HG02840 (cell line): ENCODE measurements around the gene SCAMP2.
A peak's percentile ranks its signal among the peaks of the same experiment; 100 is the strongest.

Experiments used
- ATAC-seq: cut with Tn5 transposase; IDR thresholded peaks from one replicate; pipeline ENCODE4 v1.9.1; 2021; ENCODE audit warnings: mild to moderate bottlenecking, moderate library complexity, moderate number of reproducible peaks; ENCODE audit not compliant: unreplicated experiment, low FRiP score

SCAMP2 gene

DNA sequence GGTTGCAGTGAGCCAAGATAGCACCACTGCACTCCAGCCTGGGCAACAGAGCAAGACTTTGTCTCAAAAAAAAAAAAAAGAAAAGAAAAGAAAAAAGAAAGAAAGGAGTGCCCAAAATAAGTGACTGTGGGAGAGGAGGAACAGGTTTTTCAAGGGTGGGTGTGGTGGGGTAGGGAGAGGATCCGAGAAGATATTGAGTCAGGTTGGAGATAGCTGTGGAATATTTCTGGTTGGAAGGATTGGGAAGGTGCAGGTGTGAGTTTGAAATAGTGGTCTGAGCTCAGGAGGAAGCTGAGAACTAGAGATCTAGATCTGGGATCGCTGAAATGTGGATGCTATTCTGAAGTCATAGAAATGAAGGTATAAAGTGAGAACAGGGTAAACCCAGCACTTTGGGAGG lies 7.8 kb downstream of the SCAMP2 start:
- no peak for ATAC-seq

DNA sequence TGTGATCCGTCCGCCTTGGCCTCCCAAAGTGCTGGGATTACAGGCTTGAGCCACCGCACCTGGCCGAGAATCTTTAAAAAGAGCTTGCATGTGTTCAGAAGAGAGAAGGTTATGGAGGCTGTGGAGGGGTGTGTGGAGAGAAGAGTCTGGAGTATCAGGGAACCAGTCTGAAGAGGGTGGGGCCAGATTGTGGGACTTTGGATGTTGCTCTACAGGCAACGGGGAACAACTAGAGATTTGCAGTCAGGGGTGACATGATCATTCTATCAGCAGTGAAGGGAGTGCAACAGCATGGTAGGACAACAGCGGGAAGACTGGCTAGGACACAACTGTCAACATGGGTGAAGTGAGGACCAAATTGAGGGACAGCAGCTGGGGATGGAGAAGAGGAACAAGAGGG lies 8.9 kb downstream of the SCAMP2 start:
- no peak for ATAC-seq

DNA sequence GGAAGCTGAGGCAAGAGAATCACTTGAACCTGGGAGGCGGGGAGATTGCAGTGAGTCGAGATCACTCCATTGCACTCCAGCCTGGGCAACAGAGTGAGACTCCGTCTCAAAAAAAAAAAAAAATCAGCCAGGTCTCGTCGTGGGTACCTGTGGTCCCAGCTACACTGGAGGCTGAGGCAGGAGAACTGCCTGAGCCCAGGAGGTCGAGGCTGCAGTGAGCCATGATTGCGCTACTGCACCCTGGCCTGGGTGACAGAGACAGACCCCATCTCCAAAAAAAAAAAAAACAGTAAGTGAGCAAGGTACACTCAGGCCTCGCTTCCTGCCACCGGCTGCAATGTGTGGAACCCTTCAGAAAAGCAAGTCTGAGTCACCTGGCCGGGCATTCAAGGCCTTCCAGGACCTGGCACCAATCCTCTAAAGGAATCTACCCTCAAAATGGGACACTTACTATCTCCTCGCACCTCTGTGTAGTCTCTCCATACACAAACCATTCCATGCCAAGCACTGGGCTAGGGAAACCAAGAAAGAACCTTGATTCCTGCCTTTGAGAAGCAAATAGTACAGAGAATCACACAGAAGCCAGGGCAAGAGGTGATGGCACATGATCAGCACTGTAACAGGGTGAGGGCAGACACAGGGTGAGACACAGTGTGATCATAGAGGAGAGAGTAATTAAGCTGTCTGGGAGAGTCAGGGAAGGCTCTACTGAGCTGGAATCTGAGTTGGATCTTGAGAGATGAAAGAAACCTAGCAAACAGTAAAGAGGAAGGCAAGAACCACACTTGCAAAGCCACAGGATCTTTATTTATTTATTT lies 9.7 kb downstream of the SCAMP2 start:
- no peak for ATAC-seq

DNA sequence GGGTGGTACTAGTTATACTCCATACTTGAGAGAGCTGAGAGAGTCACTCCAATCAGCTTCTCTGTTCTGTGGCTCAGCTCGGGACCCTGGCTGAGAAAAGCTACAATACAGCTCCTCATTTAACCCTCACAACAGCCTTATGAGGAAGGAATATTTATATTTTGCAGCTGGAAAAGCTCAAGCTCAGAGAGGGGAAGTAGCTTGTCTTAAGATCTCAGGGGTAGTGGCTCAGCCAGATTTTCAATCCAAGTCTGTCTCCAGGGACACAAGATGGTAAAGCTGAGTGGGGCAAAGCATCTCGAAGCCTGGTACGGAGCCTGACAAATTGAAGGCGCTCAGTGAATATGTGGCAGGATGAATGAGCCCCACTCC lies 14.8 kb downstream of the SCAMP2 start:
- ATAC-seq = no peak

DNA sequence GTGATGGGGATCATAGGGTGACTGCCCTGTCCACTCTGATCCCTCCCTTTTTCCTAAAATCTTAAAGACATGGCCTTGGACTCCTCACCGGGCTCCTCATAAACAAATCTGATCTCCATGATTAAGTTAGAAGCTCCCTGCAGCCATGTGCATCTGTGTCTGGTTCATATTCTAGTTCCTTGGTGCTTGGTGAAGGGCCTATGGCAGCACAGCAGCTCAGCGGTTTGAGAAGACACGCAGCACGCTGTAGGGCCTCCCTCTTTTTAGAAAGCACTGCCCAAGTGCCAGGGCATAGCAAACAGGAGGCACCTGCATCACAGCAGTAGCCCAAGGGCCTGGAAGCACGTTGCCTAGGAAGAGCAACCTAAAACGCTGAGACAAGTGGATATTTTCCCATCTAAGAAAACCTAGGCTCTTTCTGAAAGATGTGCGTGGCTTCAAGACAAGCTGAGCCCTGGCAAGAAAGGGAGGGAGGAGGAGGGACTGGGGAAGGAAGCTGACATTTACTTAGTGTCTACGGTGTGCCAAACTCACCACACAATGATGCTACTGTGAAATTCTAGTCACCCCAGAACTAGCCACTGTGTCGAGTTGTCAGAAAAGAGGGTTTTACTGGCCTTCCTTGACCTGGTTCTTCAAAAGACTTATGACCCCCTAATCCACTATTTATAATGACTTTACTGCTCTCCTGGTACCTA lies 15.3 kb downstream of the SCAMP2 start:
- no peak for ATAC-seq

DNA sequence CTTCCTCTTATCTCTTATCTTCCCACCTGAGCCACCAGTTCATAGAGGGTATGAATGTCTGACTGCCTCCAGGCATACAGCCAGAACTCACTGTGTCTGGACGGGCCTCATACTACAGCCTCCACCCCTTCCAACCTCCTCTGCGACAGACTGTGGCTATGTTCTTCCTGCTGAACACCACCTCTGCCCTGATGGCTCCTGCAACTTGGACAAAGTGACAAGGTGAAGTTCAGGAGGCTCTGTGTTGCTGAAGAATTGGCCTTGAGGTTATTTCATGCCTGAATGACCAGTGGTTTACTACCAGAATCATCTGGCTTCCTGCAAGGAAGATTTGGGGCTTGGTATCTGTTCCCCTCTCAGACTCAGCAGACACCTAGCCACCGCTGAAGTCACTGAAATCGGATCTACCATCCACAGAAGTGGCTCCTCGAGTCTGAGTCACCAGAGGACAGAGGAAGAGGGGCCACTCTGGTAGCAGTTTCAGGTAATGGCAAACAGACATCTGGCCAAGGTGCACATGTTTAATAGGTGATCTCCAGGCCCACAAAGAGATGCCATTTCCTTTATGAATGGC lies 16.0 kb downstream of the SCAMP2 start:
- peak; percentile 71 for ATAC-seq

DNA sequence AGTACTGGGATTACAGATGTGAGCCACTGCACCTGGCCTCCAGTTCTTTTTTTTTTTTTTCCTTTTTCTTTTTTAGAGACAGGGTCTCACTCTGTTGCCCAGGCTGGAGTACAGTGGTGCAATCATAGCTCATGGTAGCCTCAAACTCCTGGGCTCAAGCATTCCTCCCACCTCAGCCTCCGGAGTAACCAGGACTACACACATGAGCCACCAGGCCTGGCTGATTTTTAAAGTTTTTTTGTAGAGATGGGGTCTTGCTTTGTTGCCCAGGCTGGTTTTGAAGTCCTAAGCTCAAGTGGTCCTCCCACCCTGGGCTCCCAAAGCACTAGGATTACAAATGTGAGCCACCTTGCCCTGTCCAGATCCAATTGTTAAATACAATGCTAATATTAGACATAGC lies 16.6 kb downstream of the SCAMP2 start:
- no peak for ATAC-seq

DNA sequence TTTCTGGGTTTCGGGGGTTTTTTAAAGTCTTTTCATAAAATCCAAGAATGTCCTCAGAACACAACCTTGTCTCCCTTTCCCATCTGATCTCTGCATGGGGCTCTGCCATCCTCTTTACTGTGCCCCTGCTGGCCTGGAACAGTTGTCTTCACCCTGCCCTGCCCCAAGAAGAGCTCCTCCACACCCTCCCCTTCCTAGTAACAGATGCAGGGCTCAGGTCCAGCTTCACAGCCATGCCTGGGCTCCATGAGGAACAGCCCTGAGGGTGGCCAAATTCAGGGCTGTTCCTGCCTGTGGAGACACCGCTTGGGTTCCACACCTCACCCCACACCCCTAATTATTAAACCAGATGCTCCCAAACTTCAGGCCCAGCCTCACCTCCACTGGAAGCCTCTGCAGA lies 17.3 kb downstream of the SCAMP2 start:
- no peak for ATAC-seq

DNA sequence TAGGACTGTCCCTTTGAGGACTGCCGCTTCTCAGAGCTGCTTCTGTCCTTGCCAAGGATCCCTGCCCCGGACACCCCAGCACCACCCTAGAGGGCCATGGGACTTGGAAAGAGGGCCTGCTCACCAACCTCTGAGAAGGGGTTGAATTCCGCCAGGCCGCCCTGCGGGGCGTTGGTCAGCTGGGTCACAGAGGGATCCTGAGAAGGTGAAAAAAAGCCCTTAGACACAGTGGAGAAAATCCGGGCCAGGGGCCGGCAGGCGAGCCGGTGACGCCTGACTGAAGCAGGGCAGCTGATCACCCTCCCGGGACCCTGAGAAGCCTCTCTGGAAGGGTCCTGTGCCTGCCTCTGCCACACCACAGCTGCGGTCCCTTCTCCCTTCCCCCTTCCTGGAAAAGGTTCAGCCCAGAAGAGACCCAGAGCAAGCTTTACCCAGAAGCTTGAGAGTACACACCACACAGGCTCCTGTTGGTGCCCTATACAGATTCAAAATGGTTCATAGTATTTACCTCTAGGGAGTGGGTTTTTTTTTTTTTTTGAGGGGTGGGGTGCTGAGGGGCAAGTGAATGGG lies 18.6 kb downstream of the SCAMP2 start:
- no peak for ATAC-seq

DNA sequence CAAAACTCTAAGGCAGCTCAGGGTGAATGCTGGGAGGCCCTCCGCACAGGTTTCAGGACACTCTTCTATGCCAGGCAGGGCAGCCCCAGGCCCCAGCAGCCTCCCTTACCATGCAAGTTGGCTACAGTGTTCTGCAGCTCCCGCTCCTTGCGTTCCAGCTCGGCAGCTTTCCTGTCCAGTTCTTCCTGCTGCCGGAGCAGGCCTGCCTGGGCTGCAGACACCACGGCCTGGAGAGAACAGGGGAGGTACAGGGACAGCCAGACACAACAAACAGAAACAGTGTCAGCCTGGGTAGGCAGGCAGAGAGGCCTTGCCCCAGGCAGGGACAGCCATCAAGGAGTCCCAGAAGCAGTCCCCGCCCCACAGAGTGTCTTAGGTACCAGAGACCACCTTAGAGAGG lies 21.2 kb downstream of the SCAMP2 start:
- no peak for ATAC-seq

DNA sequence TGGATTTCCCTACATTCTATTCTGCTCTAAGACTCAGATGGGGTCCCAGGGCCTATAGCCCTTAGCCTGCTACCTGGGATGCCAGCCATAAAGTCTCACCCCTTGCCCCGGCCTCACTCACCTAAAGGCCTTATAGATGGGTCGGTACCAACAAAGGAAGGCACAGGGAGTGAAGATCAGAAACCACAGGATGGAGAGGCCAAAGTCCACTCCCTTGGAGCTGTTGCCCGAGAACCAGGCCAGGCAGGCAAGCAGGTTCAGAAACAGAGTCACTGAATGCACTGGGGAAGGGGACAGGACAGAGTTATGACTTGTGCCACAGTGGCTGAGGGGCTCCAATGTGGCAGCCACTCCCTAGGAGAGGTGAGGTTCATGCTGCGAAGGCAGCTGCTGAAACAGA lies 22.8 kb downstream of the SCAMP2 start:
- no peak for ATAC-seq

DNA sequence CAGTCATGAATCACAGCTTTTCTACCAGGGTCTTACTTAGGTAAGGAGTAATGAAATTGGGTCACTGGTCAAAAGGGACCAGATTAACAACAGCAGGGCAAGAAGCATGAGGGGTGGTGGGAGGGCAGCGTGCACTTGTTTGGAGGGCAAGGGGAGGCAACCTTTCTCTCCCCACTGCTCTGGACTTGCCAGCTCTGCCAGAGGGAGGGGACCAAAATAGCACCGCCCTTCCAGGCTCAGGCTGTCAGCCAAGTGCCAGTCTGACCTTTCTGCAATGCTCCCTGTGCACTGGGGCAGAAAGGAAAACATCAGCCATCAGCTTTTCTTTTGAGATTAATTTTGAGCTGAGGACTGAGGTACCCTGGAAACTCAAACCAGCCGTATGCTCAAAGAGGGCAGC lies 25.7 kb downstream of the SCAMP2 start:
- ATAC-seq = no peak

DNA sequence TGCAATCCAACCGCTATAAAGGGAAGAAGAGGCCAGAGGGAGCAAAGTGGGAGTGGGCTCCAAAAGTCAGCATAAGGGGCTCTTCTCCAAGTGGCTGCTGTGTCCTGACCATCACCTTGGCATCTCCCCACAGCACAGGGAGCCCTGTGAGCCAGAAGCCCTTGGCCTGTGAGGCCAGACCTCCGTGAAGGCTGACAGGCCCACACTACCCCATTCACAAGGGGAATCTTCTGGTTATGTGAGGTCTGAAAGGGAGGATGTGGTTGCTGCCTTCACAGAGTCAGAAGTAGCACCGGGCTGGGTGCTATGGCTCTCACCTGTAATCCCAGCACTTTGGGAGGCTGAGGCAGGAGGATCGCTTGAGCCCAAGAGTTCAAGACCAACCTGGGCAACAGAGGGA lies 27.6 kb downstream of the SCAMP2 start:
- no peak for ATAC-seq

DNA sequence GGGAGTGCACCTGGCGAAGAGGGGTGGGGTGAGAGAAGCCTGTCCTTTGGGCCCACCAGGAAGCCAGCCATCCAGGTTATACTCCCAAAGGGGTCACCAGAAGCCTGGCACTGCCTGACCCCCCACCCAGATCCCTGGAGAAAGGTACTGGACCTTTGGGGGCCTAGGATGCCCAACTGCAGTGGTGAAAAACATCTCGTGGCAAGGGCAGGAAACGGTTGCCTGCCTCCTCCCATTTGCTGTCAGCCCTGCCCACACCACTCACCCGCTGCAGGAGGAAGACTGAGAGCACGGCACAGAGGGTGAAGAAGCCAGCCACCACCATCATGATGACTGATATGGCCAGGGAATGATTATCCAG lies 28.0 kb downstream of the SCAMP2 start:
- ATAC-seq = no peak

DNA sequence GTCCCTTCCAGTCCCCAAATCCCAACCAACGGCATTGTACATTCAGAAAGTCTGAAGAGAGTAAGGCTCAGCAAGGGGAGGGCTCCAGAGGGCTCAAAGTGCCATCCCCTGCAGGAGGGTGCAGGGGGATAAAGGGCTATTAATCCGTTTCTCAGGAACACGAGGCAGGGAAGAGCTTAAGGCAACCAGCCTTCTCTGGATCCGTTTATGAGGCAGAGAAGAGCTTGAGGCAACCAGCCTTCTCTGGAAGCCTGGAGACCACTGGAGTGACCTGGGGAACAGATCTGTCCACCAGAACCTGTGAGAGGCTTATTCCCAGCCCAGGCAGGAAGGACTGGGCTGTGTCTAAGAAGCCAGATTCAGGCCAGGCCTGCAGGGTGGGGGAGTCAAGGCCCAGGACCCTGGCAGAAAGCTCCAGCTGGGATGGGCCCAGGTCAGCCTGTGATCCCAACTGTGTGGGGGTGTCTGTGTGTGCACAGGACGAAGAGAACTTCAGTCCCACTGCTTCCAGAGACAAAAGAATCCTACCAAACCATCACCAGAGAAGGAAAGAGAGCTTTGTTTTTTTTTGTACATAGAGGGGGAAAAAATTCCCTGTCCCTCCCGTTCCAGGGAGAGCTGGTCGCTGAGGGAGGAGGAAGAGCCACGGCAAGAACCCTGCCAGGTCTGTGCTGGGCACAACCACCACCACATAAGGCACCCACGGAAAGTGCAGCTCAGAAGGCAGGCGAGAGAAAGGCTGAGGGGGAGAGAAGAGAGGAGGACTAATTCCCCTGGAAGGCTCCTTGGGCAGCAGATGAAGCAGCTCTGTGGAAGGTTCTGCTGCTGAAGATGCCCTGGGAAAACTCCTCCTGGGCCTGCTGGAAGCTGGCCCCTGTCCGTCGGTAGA lies 28.6 kb downstream of the SCAMP2 start:
- no peak for ATAC-seq

DNA sequence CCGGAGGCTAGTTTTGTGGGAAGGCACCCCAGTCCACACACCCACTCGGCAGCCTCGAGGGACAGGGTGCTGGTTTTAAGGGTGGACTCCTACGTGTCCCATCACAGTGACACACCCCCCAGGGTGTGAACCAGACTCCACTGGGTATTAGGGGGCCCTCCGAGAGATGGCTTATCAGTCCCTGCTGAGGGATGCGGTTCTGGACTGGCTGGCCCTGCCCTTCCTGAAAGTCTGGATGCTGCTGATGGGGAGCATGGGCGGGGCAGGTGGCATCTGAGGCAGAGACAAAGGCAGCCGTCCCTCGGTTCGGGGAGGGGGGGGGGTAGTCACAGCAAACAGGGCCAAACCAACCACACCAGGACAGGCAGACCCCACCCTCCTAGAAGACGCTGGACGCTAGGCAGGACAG lies 29.3 kb downstream of the SCAMP2 start:
- ATAC-seq = no peak

DNA sequence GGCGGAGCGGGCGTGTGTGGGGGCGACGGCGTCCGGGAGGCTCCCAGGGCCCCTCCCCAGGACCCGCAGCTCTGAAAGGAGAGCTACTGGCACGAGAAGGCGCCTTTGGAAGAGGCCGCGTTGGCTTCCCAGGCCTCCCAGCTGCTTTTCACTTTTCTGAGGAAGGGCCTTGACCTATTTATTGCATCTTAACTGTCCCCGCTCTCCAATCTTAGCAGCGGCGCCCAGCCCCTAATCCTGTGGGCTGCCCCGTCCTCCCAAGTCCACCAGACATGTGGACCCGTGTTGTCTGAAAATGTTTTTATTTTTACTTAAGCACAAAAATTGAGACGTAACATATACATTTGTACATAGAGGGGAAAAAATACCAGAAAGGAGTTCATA lies 29.7 kb downstream of the SCAMP2 start:
- no peak for ATAC-seq

DNA sequence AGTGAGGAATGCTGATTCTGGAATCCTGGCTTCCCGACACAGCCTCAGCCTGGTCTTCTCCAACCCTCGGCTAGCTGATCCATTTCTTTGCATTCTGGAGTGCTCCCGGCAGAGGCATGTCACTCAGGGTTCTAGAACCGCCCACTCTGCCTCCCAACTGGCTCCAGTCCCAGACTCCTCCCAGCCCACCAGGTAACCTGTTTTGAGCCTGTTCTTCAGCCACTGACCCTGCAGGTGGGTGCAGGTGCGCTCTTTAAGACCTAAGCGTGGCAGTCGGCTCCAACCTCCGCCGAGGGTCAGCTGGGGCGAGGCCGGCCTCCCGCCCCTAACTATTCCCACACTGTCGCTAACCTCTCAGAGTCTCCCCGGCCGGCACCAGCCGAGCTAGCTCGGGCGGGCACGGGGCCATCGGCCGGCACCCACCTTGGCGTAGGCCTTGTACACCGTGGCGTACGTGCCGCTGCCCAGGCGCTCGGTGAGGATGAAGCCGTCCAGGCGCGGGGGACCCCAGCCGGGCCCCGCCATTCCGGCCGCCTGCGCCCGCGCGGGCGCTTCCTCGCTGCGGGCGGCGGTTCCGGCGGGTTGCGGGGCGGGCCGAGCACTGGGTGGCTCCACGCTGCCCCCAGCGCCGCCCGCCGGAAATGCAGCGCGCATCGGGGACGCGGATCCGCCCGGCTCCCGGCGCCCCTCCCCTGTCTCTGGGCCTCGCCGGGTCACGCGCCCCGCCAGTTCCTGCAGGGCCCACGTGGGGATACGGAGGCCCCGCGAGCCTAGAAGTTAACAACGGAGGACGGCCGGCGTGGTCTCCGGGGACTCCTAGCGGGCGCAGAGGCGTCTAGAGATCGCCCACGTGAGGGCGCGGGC lies 30.4 kb downstream of the SCAMP2 start, which contains the start of gene ULK3:
Gene ULK3, minus strand, starts transcription at position 576 of the 864 bp plus-strand sequence. Its CDS starts 51 bp downstream, at position 525.
- peak; percentile 71 for ATAC-seq

DNA sequence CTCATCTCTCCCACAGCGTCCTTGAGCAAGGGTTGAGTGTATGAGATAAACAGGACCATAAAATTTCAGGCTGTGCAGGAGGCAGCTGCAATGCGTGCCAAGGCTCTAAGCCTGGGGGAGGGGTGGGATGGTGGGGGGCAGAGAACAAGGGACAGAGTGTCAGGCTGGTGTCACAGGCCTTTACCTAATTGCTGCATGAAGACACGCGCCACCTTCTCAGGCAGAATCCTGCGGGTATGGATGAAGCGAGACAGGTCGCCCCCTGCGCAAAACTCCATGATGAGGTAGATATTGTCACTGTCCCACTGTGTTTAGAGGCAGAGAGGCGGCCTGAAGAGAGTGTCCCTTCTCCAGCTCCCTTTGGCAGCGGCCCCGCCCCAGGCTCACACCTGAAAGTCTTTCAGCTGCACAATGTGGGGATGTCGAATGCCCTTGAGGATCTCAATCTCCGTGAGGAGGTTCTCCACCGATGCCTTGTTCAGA lies 31.2 kb downstream of the SCAMP2 start:
- no peak for ATAC-seq
